Type B pancreatic cell (in vitro differentiated cells): Measurements from ENCODE around the gene PRDM16. TPM values are rescaled to one million over a fixed set of nuclear protein-coding genes. Genes with fewer than 3 reads are reported as not detected.

Experiments
- DNase-seq: peaks from one replicate; pipeline ENCODE4 v3.0.0; 2021; ENCODE audit warnings: mixed read lengths; ENCODE audit not compliant: unreplicated experiment; ENCODE audit errors: extremely low spot score
- H3K27ac Mint-ChIP-seq: 2 replicates; pipeline ENCODE4 v1.8.0; 2021; ENCODE audit warnings: mild to moderate bottlenecking, mixed read lengths
- H3K27me3 Mint-ChIP-seq: 2 replicates; pipeline ENCODE4 v1.8.0; 2021; ENCODE audit warnings: mixed read lengths
- H3K36me3 Mint-ChIP-seq: 2 replicates; pipeline ENCODE4 v1.8.0; 2021; ENCODE audit warnings: mixed read lengths
- H3K4me1 Mint-ChIP-seq: one replicate; pipeline ENCODE4 v1.8.0; 2021; ENCODE audit warnings: mixed read lengths; ENCODE audit not compliant: unreplicated experiment
- H3K4me3 Mint-ChIP-seq: 2 replicates; pipeline ENCODE4 v1.8.0; 2021; ENCODE audit warnings: mild to moderate bottlenecking, mixed read lengths
- H3K9me3 Mint-ChIP-seq: 2 replicates; pipeline ENCODE4 v1.8.0; 2021; ENCODE audit warnings: mixed read lengths
- total RNA-seq: library from RNA; stranded (reverse); gene quantifications from 2 replicates; pipeline ENCODE4 v1.2.1, GENCODE V29; 2021; ENCODE audit warnings: low replicate concordance
- TF ChIP-seq, protein P1 (sequence below): fragments of 200-600 bp; sonication (generic); conservative IDR thresholded peaks from 2 replicates; pipeline ENCODE4 v1.5.0; 2021; ENCODE audit warnings: antibody characterized with exemption, mild to moderate bottlenecking

The PRDM16 gene
- total RNA-seq, 1 donor from 2014 or later, result 23.6 TPM

DNA sequence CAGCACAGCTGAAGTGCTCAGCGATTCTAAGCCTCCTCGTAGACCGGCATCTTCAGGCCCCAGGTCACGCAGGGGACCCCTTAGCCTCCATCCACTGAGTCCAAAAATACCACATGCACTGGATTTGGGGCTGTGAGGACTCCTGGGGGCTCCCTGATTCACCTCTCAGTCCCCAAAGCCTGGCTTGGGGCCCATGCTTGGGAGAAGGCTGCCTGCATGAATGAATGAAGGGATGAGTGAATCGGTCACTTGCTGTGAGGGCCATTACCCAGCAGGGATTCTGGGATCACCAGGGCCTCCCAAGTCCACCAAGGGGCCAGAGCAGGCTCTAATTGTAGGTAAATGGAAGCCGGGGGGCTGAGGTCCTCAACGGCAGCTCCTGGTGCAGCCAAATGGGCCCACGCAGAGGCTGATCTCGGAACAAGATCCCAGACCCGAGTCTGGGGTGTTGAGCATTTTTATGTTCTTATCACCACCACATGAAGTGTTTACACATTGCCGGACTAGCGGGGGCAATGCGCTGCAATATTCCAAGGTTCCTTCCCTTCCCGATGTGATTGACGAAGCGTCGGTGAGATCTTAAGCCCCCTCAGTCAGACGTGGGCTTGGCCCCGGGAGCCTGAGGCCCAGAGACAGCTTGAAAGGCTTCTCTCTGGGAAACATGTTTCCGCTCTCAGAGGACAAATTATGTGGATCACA, 371.9 kb downstream of the PRDM16 start:
- no peaks in the 10 kb centered on the region for H3K36me3 Mint-ChIP-seq
- peaks cover 16% of the 10 kb centered on the region for H3K4me1 Mint-ChIP-seq
- no peaks in the 10 kb centered on the region for H3K9me3 Mint-ChIP-seq
- H3K27ac Mint-ChIP-seq, result peak overlapping the region; percentile 45
- TF ChIP-seq, protein P1, sequence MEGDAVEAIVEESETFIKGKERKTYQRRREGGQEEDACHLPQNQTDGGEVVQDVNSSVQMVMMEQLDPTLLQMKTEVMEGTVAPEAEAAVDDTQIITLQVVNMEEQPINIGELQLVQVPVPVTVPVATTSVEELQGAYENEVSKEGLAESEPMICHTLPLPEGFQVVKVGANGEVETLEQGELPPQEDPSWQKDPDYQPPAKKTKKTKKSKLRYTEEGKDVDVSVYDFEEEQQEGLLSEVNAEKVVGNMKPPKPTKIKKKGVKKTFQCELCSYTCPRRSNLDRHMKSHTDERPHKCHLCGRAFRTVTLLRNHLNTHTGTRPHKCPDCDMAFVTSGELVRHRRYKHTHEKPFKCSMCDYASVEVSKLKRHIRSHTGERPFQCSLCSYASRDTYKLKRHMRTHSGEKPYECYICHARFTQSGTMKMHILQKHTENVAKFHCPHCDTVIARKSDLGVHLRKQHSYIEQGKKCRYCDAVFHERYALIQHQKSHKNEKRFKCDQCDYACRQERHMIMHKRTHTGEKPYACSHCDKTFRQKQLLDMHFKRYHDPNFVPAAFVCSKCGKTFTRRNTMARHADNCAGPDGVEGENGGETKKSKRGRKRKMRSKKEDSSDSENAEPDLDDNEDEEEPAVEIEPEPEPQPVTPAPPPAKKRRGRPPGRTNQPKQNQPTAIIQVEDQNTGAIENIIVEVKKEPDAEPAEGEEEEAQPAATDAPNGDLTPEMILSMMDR, result no peak
- peaks cover 20% of the 10 kb centered on the region for H3K27me3 Mint-ChIP-seq
- DNase-seq, result no peak
- H3K4me3 Mint-ChIP-seq, result peak overlapping the region; percentile 44

DNA sequence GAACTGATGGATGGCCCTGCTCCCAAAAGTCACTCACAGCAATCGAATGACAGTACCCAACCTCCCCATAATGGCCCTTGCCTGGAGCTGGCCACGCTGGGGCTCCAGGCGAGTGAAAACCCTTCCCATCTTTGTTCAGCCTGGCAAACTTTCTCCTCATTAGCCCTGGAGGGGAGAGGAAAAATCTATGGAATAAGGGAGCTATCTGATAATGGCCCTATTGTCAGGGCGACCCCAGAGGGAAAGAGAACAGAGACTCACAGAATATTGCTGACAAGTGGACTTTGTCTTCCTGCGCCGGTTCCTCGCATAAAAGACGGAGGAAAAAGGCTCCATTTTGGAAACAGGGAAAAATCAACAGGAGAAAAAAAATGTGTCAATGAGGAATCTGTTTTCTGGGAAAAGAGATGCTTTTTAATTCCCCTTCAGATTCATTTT, 372.4 kb downstream of the PRDM16 start:
- no peak for DNase-seq
- H3K4me3 Mint-ChIP-seq, result peak overlapping the region; percentile 44
- TF ChIP-seq, protein P1, result no peak
- peaks cover 16% of the 10 kb centered on the region for H3K4me1 Mint-ChIP-seq
- no peaks in the 10 kb centered on the region for H3K9me3 Mint-ChIP-seq
- peak overlapping the region; percentile 45 for H3K27ac Mint-ChIP-seq
- H3K36me3 Mint-ChIP-seq, result no peaks in the 10 kb centered on the region
- H3K27me3 Mint-ChIP-seq, result peaks cover 20% of the 10 kb centered on the region

DNA sequence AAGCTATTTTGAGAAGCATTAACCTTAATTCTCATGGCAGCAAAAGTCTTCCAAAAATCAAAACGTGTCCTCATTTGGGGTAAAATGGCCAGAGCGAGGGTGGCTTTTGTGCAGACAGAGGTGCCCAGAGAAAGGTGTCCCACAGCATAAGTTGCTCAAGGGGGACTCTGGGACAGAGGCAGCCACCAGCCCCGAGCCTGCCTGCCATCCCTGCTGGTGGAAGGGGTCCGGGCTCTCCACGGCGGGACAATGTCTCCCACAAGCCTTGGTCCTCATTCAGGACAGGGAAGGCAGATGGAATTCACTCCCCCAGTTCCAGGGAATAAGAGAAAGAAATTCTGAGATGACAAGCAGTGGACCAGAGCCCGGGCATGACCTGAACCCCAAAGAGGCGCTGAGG, 372.9 kb downstream of the PRDM16 start:
- TF ChIP-seq, protein P1, result no peak
- peak overlapping the region; percentile 45 for H3K27ac Mint-ChIP-seq
- H3K36me3 Mint-ChIP-seq, result no peaks in the 10 kb centered on the region
- H3K9me3 Mint-ChIP-seq, result no peaks in the 10 kb centered on the region
- peaks cover 20% of the 10 kb centered on the region for H3K27me3 Mint-ChIP-seq
- peaks cover 16% of the 10 kb centered on the region for H3K4me1 Mint-ChIP-seq
- H3K4me3 Mint-ChIP-seq, result no peak overlapping the region
- no peak for DNase-seq

DNA sequence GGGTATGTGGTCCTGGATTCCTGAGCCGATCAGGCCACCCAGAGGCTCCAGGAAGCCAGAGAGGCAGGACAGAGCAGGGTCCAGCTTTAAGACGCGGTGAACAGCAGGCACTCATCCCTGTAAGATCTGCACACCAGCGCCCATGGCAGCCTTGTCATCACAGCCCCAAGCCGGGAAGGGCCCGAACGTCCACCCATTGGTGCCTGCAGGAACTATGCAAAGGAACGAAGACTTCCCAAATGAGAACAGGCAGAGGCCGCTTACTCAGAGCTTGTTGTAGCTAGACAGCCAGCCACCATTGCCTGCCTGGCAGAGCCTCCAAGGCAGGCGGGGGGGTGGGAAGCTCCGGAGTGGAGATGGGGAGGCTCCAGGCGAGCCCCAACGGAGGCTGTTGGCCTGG, 373.3 kb downstream of the PRDM16 start:
- DNase-seq, result no peak
- H3K4me3 Mint-ChIP-seq, result no peak overlapping the region
- peaks cover 16% of the 10 kb centered on the region for H3K4me1 Mint-ChIP-seq
- TF ChIP-seq, protein P1, result no peak
- no peaks in the 10 kb centered on the region for H3K9me3 Mint-ChIP-seq
- H3K27ac Mint-ChIP-seq, result no peak overlapping the region
- H3K36me3 Mint-ChIP-seq, result no peaks in the 10 kb centered on the region
- H3K27me3 Mint-ChIP-seq, result peaks cover 20% of the 10 kb centered on the region

DNA sequence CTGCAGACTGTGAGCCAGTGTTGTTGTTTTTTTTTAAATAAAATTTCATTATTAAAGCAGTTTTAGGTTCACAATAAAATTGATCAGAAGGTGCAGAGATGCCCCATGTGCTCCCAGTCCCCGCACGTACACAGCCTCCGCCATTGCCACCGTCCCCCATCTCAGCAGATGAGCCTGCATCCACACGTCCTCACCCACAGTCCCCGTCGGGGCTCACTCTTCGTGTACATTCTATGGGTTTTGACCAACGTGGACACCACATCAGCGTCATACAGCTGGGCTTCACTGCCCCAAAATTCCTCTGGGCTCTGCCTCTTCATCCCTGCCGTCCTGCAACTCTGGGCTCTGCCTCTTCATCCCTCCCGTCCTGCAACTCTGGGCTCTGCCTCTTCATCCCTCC, 373.9 kb downstream of the PRDM16 start:
- DNase-seq, result no peak
- Mint-ChIP-seq H3K27me3 (peaks cover 20% of the 10 kb centered on the region), H3K9me3 (no peaks in the 10 kb centered on the region), H3K4me1 (peaks cover 16% of the 10 kb centered on the region), H3K27ac (no peak overlapping the region), H3K4me3 (no peak overlapping the region), H3K36me3 (no peaks in the 10 kb centered on the region)
- TF ChIP-seq, protein P1, result no peak
